HL-60 (cell line): ENCODE results near the gene SF3A2.

Source experiments
- DNase-seq, 2 experiments: peaks; one replicate each; pipeline ENCODE4 v3.0.0-alpha.2; 2010 to 2020; ENCODE audit warnings: low read depth in 1 of 2, low spot score in 1 of 2
- H3K27ac ChIP-seq: fragments of 250-450 bp; sonication (Bioruptor Pico); replicated peaks from 2 replicates; pipeline ENCODE4 v1.5.1; 2020; ENCODE audit warnings: mild to moderate bottlenecking, moderate library complexity
- H3K27me3 ChIP-seq: fragments of 250-450 bp; sonication (Bioruptor Pico); 2 replicates; pipeline ENCODE4 v1.5.1; 2021; ENCODE audit warnings: mild to moderate bottlenecking, moderate library complexity; ENCODE audit not compliant: insufficient read depth, poor library complexity, severe bottlenecking
- H3K4me3 ChIP-seq: replicated peaks from 2 replicates; pipeline ENCODE4 v1.5.1; 2011; ENCODE audit warnings: mild to moderate bottlenecking, control low read depth, low read length; ENCODE audit not compliant: insufficient read depth
- CTCF ChIP-seq: IDR thresholded peaks from one replicate; pipeline ENCODE4 v1.5.1; 2011; ENCODE audit warnings: low read length, control low read depth, inconsistent platforms; ENCODE audit not compliant: insufficient read depth
- GABPA ChIP-seq: IDR thresholded peaks from 2 replicates; pipeline ENCODE4 v1.6.1; 2012; ENCODE audit warnings: low read depth
- POLR2AphosphoS5 ChIP-seq: IDR thresholded peaks from 2 replicates; pipeline ENCODE4 v1.6.1; 2012; ENCODE audit warnings: low read depth
- REST ChIP-seq: IDR thresholded peaks from 2 replicates; pipeline ENCODE4 v1.6.1; 2012; ENCODE audit warnings: low read depth; ENCODE audit not compliant: insufficient replicate concordance
- SPI1 ChIP-seq: IDR thresholded peaks from 2 replicates; pipeline ENCODE4 v1.6.1; 2012; ENCODE audit warnings: low read depth, mild to moderate bottlenecking, borderline replicate concordance

The SF3A2 gene

GRCh38 chr19:2260341-2260805, 23.7 kb downstream of the SF3A2 start:
- Histone ChIP-seq H3K27ac (no peak overlapping the region), H3K27me3 (no peaks in the 10 kb centered on the region), H3K4me3 (no peak overlapping the region)
- TF ChIP-seq GABPA (no peak), SPI1 (no peak), CTCF (no peak), POLR2AphosphoS5 (no peak), REST (no peak)
- no peak for DNase-seq

GRCh38 chr19:2261438-2262172, 25.0 kb downstream of the SF3A2 start:
- H3K27ac ChIP-seq = no peak overlapping the region
- H3K27me3 ChIP-seq = no peaks in the 10 kb centered on the region
- no peak overlapping the region for H3K4me3 ChIP-seq
- TF ChIP-seq SPI1 = no peak
- TF ChIP-seq POLR2AphosphoS5 = no peak
- peak; percentile 30 for TF ChIP-seq CTCF
- peak in 1 of 2 experiments; percentile 54 for DNase-seq

GRCh38 chr19:2266183-2266993, 29.8 kb downstream of the SF3A2 start:
- Histone ChIP-seq H3K27me3 (no peaks in the 10 kb centered on the region), H3K27ac (peak overlapping the region; percentile 66), H3K4me3 (no peak overlapping the region)
- TF ChIP-seq GABPA (no peak), REST (no peak), POLR2AphosphoS5 (peak; percentile 85), SPI1 (peak; percentile 90), CTCF (no peak)
- peak; percentile 74 to 94 for DNase-seq
